ENCODE measurements around the gene TTYH1.
"Not testable (repeated sequence)": the region's sequence is repeated elsewhere in the genome, so short reads cannot be mapped to it uniquely, and the experiment has no call there.

TTYH1 gene

GRCh38 chr19:54444737-54445136, 29.5 kb downstream of the TTYH1 start:
- no peak for DNase-seq (ENCODE audit: low read depth, low spot score)

DNA sequence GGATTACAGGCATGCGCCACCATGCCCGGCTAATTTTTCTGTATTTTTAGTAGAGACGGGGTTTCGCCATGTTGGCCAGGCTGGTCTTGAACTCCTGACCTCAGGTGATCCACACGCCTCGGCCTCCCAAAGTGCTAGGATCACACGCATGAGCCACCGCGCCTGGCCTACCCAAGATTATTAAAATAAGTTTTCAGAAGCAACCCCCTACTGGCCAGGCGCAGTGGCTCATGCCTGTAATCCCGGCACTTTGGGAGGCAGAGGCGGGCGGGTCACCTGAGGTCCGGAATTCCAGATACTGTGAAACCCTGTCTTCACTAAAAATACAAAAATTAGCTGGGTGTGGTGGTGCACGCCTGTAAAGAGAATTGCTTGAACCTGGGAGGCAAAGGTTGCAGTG, 31.1 kb downstream of the TTYH1 start:
- DNase-seq (ENCODE audit: low read depth, low spot score): not testable (repeated sequence)

GRCh38 chr19:54448040-54448773, 32.9 kb downstream of the TTYH1 start:
- DNase-seq (ENCODE audit: low read depth, low spot score): no peak

DNA sequence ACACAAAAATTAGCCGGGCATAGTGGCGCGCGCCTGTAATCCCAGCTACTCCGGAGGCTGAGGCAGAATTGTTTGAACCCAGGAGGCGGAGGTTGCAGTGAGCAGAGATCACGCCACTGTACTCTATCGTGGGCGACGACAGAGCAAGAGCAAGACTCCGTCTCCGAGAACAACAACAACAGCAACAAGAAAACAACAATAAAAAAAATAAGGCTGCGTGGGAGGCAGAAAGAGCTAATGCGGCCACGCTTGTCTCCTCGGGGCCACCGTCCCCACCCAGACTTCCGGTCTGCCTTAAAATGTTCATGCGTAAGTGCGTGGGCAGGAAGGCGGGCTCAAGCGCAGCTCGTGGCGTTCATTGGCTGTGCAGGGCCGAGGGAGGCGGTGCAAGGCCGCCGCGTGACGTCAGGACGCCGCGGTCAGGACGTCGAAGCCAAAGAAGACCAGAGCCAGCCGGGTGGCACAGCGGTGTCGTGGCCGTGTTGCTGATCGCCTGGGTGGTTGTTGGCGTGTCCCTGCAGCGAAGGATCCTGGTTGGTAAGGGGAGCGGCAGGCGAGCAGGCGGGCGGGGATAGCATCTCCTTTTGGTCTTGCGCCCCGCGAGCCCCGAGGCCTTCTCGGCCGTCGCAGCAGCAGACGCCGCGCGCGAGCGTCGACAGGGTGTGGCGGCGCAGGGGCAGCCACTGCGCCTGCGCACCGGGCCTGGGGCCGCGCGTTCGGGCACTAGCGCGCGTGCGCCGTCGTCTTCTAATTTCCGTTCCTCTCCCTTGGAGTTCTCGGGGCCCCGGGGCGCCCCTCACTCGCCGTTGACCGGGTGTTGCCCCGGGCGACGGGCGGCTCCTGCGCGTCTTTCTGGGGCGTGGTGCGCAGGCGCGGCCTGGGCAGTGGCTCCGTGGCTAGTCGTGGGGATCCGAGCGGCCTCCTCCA, 33.8 kb downstream of the TTYH1 start, which contains the start of gene LENG8:
Gene LENG8 (plus strand): TSS at position 426 of the 927 bp plus-strand sequence. CDS start 2,146 bp downstream, outside the sequence.
- peak; percentile 98 for DNase-seq (ENCODE audit: low read depth, low spot score)

GRCh38 chr19:54449701-54450069, 34.4 kb downstream of the TTYH1 start:
- DNase-seq (ENCODE audit: low read depth, low spot score): no peak

GRCh38 chr19:54451331-54451871, 36.1 kb downstream of the TTYH1 start:
- no peak for DNase-seq (ENCODE audit: low read depth, low spot score)

DNA sequence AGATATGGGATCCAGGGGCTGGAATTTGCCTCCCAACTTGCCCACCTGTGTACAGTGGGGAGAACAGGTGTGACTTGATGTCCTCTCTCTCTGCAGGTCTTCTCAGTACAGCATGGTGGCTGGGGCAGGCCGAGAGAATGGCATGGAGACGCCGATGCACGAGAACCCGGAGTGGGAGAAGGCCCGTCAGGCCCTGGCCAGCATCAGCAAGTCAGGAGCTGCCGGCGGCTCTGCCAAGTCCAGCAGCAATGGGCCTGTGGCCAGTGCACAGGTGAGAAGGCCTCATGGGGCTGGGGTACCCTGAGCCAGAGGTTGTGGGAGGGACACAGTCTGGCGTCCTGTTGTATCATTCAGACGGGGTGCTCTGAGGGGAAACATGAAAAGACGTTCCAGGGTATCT, 36.7 kb downstream of the TTYH1 start:
- DNase-seq (ENCODE audit: low read depth, low spot score): no peak

- DNase-seq (ENCODE audit: low read depth, low spot score): no peak
Measured at GRCh38 chr19:54452626-54453025, 37.4 kb downstream of the TTYH1 start.

- no peak for DNase-seq (ENCODE audit: low read depth, low spot score)
Measured at GRCh38 chr19:54453921-54454780, 38.9 kb downstream of the TTYH1 start.

- no peak for DNase-seq (ENCODE audit: low read depth, low spot score)
Measured at GRCh38 chr19:54454781-54455675, 39.8 kb downstream of the TTYH1 start.

GRCh38 chr19:54455786-54456422, 40.6 kb downstream of the TTYH1 start:
- no peak for DNase-seq (ENCODE audit: low read depth, low spot score)

GRCh38 chr19:54456423-54457373, 41.4 kb downstream of the TTYH1 start:
- DNase-seq (ENCODE audit: low read depth, low spot score): no peak

GRCh38 chr19:54457773-54458647, 42.7 kb downstream of the TTYH1 start:
- no peak for DNase-seq (ENCODE audit: low read depth, low spot score)

DNA sequence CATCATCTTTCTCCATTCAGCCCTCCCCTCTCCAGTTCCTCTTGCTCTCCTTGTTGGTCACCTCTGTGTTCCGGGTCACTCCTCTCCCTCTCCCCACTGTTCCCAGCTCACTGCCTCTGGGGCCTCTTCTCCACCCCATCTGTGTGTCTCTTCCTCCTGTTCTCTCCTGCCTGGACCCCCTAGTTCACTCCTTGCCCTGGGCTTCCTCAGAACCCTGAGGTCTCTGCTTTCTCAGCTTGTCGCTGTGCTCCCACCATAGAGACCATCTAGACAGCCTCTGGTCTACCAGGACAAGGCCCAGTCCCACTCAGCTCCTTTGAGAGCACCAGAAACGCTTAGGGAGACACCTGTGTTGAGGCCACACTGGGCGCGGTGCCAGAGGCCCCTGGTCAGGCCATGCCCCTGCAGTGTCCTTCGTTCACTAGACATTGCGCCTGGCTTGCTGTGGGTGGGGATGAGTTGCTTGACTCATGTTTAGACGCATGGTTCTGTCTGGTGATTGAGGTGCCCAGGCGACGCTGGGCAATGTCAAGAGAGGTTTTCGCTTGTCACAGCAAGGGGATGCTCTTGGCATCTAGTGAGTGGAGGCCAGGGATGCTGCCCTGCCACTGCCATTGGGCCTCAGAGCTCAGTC, 43.5 kb downstream of the TTYH1 start:
- DNase-seq (ENCODE audit: low read depth, low spot score): no peak

DNA sequence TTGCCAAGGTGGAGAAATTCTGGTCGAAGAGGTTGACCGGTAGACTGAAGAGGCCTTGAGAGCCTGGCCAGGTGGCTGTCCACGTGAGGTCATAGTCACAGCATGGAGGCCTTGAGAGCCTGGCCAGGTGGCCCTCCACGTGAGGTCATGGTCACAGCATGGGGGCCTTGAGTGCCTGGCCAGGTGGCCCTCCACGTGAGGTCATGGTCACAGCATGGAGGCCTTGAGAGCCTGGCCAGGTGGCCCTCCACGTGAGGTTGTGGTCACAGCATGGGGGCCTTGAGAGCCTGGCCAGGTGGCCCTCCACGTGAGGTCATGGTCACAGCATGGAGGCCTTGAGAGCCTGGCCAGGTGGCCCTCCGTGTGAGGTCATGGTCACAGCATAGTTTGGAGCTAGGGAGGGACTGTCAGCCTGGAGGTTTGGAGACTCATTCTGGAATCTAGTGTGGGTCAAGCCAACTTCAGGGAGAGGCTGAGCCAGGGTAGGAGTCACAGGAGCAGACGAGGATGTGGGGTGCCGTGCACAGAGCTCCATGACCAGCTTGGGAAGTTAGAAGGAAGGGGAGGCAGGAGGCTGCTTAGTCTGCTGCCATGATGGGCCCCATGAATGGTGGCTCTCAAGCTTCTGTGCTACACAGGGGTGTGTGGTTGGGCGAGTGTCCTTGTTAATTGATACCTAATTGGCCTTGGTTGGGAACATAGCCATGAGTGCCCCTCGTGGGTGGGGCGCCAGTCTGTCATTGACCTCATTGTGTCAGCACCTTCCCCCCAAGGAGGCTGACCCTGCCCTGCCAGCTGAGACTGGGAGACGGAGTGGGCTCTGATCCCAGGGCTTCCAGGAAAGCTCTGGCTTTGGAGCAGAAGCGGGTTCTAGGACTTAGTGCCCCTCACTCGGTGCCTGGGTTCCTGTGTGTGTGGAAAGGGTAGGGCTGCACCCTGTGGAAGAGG, 44.3 kb downstream of the TTYH1 start:
- no peak for DNase-seq (ENCODE audit: low read depth, low spot score)
